ENCODE results near the gene DNTTIP2.

Gene DNTTIP2

GRCh38 chr1:93828367-93828755 is 50.6 kb downstream of the DNTTIP2 start:
- TF ChIP-seq, protein P1, sequence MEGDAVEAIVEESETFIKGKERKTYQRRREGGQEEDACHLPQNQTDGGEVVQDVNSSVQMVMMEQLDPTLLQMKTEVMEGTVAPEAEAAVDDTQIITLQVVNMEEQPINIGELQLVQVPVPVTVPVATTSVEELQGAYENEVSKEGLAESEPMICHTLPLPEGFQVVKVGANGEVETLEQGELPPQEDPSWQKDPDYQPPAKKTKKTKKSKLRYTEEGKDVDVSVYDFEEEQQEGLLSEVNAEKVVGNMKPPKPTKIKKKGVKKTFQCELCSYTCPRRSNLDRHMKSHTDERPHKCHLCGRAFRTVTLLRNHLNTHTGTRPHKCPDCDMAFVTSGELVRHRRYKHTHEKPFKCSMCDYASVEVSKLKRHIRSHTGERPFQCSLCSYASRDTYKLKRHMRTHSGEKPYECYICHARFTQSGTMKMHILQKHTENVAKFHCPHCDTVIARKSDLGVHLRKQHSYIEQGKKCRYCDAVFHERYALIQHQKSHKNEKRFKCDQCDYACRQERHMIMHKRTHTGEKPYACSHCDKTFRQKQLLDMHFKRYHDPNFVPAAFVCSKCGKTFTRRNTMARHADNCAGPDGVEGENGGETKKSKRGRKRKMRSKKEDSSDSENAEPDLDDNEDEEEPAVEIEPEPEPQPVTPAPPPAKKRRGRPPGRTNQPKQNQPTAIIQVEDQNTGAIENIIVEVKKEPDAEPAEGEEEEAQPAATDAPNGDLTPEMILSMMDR (IDR thresholded peaks at IDR 0.05), result no peak

DNA sequence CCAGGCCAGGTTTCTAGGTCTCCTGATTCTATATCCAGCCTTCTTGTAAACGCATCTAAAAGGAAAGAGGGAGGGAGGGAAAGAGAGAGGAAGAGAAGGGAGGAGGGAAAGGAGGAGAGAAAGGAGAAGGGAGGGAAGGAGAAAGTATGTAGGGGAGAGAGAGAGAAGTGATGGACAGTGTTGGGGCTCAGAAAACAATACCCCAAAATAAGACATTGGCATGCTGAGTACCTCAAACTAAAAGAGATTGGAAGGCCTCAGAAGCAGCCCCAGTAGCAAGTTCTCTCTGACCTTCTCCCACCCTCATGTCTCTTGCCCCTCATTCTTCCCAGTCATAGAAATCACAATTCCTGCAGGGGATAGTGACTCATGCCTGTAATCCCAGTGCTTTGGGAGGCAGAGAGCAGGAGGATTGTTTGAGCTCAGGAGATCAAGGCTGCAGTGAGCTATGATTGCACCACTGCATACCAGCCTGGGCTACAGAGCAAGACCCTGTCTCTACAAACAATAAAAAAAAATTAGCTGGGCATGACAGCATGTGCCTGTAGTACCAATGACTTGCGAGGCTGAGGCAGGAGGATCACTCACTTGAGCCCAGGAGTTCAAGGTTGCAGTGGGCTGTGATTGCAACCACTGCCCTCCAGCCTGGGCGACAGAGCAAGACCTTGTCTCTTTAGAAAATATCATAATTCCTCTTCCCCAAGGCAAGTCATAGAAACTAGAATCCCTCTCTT is 51.2 kb downstream of the DNTTIP2 start:
- TF ChIP-seq, protein P1 (IDR thresholded peaks at IDR 0.05), result no peak

GRCh38 chr1:93827128-93827527 is 51.9 kb downstream of the DNTTIP2 start:
- TF ChIP-seq, protein P1 (IDR thresholded peaks at IDR 0.05), result no peak

DNA sequence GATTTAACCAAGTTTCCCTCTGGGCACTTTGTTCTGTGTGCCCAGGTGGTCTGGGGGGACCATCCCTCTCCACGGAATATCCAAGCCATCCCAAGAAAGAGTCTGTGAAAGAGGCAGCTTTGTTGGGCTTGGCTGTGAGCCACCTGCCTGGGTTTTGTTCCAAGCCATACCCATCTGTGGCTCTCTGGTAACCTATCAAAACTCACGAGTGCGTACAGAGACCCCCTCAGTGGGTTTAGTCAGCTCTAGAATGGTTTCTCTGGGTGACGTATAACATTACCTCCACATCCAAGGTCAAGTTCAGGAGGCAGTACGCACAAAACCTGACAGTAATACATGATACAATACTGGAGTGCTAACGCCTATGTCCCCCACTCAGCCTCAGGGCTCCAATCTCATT is 54.2 kb downstream of the DNTTIP2 start:
- TF ChIP-seq, protein P1 (IDR thresholded peaks at IDR 0.05), result no peak

- TF ChIP-seq, protein P1 (IDR thresholded peaks at IDR 0.05), result no peak
Measured at GRCh38 chr1:93822730-93823425, 56.1 kb downstream of the DNTTIP2 start.

DNA sequence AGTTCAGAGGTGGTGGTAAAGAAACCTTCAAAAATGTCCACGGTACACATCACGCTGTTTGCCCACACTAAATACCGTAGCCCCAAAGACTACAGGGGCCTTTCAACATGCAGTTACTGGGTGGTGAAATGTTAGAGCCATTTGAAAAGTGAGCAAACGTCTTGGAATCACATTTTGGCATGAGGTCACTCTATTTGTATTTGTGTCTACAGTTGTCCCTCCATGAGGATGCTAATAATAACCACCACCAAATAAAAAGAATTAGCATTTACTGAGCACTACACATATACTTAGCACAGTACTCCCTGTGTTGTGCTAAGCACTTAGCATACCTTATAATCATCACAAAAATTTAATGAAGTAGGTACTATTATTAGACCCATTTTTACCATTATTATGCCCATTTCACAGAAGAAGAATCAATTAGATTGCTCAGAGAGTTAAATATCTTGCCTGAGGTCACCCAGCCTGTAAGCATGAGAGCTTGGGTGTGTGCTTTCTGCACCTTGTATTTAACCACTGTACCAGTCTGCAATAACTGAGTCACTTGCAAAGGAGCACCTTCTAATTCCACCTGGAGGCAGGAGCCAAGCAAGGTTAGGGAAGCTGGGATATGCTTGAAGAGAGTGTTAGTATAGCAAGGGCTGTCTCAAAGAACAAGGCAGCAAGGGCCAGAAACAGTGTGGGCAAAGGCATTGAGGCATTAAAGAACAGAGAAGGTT is 57.4 kb downstream of the DNTTIP2 start:
- TF ChIP-seq, protein P1 (IDR thresholded peaks at IDR 0.05), result no peak

DNA sequence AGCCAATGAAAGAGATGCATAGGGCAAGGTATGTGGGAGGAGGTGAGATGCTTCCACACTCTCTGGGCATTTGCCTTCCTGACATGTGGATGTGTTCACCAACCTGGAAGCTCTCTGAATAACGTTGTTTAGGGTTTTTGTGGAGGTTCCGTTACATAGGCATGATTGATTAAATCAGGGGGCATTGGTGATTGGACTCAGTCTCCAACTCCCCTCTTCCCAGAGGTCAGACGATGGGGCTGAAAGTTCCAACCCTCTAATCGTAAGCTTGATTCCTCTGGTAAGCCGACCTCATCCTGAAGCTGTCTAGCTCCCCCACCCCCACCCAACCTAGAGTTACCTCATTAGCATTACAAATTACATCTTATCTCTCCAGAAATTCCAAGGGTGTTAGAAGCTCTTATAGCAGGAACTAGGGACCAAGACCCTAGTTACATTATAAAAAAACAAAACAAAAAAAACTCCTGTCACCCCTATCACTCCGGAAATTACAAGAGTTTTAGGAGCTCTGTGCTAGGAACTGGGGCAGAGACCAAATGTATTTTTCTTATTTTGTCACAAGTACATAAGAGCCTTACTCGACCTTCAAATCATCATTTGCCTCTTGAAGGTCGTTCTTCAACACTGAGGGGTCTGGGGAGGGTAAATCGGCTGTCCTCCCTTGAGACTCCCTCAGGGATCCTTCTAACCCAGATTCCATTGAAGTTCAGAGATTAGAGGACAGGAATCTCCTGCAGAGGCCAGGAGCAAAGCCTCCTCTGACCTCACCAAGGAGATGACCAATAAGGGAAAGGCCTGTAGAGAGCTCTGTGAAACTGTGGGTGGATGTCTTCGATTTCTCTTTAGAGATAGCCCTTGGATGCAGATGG is 58.2 kb downstream of the DNTTIP2 start:
- TF ChIP-seq, protein P1 (IDR thresholded peaks at IDR 0.05), result no peak
